Measurements from ENCODE around the gene ADGRB3. TPM values are rescaled to one million over a fixed set of nuclear protein-coding genes. Genes with fewer than 3 reads are reported as not detected.
"Not testable (repeated sequence)": the region's sequence is repeated elsewhere in the genome, so short reads cannot be mapped to it uniquely, and the experiment has no call there.

ADGRB3 gene
- total RNA-seq, 1 experiment from 2014 or later = 3.2 TPM

DNA sequence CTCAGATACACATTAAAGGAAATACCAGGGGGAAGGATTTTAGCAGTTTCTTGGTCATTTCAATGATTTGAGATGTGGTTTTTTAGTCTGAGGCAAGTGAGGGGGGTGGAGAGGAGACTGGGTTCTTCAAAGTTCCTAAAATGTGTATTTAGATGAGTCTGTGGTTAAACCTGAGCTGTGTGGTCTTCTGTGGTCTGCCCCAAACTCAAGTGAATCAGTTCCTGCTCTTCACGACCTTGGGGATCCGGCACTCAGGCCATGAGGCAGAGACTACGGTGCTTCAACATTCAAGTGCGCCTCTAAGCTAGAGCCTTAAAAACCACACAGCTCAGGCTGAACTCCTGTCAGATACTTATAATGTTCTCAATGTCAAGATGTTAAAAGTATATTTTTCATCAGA, 755.0 kb downstream of the ADGRB3 start:
- DNase-seq (ENCODE audit: extremely low read depth, low read depth) = no peak

DNA sequence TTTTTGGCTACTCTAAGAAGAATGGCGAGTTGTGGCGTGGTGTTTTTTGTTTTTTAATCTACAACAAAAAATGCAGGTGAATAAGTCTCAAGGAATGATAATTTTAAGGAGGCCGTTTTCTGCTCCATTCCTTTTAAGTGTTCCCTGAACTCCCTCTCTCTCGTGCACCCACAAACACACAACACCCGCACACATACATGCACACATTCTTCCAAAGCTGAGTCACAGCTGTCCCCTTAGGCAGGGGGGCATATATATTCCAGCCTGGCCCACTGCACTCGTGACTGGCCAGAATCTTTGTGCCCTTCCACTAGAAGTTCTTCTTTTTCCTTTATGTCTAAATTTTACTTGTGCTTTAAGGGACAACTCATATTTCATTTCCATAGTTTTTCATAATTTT, 756.0 kb downstream of the ADGRB3 start:
- no peak for DNase-seq (ENCODE audit: extremely low read depth, low read depth)

DNA sequence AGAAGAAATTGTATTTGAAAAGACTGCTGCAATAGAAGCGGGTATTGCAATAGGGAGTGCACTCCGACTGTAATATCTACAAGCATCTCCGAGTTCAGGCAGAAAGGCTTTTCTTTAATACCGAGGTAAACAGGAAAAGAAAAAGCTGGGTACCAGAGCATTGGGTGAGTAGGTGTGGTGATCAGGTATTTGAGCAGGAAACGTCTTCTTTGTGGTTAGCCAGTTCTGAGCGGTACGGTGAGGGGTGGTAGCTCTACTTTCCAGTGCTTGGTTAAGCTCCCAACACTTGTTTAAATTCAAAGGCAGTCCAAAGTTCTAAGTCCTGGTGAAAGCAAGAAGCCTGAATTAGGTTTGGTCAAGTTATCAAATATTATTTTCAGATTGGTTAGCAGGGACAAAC, 757.7 kb downstream of the ADGRB3 start:
- no peak for DNase-seq (ENCODE audit: extremely low read depth, low read depth)

DNA sequence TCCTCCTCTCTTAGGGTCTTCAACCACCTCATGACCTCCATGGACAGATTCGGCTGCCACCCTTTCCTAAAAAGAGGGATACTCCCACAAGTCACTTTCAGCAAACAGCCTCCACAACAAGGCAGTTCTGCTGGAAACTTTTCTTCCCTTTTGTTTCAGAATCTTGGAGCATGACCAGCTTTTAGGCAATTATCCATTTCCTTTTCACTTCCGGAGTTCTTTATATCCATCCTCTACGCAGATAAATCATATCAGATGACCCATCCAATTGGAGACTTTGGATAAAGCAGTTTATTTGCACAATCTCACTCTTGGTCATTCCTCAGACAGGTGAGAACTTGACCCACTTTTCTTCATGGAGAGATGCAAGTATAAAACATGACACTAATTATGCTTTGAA, 763.2 kb downstream of the ADGRB3 start:
- no peak for DNase-seq (ENCODE audit: extremely low read depth, low read depth)

DNA sequence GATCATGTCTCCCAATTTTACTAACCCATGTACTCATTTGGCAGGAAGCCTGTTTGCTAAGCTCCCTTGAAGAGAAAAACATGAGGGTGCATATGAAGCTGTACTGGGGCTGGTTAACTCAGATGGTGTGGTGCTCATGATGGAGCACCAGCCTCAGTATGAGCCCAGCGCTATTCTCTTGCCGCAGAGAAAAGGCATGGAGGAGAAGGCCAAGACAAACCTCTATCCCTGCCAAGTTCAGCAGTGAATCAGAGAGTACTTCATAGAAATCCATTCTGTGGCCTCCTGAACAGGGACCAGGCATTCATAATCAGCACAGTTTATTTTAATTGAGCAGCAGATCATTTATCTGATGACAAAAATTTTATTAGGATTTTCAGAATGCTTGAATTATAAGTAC, 763.6 kb downstream of the ADGRB3 start:
- no peak for DNase-seq (ENCODE audit: extremely low read depth, low read depth)

DNA sequence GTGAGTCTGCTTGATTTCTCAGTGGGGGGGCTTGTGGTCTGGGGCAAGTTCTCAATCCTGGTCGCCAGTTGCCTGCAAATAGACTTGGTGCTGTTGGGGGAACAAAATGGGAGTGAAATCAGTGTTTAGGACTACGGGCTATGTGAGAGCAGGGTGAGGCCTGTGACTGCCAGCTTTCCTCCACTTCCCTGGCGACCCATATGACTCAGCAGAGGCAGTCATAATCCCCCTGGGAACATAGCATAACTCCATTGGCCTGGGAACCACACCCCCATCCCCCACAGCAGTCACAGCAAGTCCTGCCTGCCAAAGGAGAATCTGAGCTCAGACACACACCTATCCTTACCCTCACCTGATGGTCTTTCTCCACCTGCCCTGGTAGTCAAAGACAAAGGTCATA, 773.8 kb downstream of the ADGRB3 start:
- no peak for DNase-seq (ENCODE audit: extremely low read depth, low read depth)

DNA sequence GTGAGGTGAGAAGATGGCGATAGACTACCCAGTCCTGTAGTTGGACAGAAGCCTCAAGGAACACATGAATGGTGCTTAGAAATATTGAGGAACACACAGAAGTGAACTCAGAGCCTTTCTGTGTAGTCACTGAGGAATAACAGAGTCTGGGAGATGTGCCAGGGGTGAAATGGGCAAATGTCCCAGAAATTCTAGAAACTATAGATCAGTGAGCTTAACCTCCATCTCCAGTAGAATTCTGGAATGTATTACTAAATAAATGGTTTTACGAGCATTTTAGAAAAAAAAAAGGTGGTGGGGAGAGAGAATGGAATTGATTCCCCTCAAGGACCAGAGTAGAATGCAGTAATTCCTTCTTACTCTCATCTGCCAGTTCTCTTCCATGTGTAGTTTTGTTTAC, 781.7 kb downstream of the ADGRB3 start:
- no peak for DNase-seq (ENCODE audit: extremely low read depth, low read depth)

DNA sequence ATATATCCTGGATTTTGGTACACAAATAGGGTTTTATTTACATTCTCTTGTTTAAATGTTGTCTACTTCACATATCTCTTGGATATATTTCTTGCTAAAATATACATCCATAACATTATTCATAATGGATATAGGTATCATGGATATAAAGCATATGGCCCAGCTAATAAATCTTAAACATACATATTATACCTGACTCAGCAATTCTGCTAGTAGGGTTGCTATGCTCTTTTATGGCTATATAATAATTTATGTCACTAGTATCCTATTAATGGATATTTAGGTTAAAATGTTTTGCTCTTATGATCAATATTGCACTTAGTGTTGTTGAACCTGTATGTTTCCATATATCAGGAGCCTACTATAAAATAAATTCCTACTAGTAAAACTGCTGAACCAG, 786.2 kb downstream of the ADGRB3 start:
- no peak for DNase-seq (ENCODE audit: extremely low read depth, low read depth)

DNA sequence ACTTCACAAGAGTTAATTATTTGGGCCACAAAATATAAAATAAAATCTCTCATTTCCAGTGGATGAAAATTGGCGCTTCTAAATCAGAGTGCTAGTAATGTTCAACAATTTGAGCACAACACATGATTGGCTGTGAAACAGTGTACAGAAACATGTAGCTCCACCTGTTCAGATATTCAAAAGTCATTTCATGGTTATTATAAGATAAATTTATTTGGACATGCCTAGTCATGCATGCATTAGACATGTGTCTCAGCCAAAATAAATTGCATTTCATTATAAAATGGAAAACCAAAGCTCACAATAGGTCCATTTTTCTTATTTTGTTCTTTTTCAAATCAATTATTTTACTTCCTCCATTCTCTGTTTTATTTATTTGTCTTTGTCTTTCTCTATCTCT, 786.9 kb downstream of the ADGRB3 start:
- no peak for DNase-seq (ENCODE audit: extremely low read depth, low read depth)

DNA sequence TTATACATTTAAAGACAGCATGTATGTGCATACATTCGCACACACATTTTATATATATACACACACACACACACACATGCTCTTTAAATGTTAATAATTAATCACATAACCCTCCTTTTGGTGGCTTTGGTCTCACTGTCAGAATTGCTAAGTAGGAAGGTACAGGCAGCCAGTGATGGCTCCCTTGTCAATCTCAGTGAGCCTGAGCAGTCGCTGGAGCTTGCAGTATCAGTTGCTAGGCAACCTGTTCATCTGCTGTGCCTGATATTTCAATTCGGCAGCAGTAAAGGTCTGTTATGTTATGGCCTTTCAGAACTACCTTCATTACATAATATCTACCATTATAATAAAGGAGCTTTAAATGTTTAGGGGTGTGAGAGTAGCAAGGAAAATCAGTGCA, 787.4 kb downstream of the ADGRB3 start:
- DNase-seq (ENCODE audit: extremely low read depth, low read depth) = no peak

DNA sequence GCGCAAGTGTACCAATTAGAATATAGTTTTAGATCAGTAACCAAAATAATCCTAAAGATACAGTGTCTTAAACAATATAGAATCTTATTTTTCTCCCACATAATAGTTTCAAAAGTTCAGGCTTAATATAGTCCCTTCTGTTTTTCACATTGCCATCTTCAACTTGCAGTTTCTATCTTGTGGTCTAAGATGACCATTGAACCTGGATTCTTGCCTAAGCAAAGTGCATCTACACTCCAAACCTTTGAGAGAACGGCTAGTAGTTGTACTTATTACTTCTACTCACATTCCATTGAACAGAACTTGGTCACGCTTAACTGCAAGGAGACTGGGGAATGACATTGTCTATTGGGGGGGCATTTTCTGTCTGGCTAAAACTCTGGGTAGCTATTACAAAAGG, 788.7 kb downstream of the ADGRB3 start:
- DNase-seq (ENCODE audit: extremely low read depth, low read depth) = no peak

DNA sequence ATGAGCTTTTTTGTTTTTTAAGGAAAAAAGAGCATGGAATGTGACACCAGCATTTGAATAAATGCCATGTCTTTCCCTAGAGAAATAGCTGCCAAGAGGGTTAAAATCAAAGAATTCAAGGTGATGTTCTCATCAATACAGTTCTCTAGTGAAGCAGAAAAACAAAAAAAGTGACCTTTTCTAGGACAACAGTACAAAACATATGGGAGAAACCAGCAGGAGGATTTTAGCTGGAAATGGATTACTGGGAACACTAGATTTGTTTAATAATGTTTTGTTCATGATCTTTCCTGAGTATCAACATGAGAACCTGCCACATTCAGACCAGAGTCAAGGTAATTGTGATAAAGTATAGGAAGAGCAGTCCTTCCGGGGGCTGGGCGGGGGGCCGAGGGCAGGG, 789.5 kb downstream of the ADGRB3 start:
- no peak for DNase-seq (ENCODE audit: extremely low read depth, low read depth)

DNA sequence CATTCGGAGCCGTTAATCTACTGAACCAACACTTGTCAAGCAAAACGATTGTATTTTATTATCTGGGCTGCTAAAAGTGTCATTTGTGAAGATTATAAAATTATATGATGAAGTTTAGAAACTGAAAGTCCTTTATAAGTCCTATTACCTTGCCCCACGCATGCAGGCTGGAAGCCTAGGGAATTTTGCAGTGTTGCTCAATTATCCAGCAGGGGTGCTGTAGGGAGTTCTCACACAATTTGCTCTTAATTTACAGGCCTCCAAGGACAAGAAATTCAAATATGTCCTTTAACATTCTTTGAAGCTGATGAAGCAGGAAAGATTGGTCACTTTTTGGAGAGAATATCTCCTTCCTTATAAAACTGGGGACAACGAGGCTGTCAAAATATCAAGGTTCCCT, 792.8 kb downstream of the ADGRB3 start:
- DNase-seq (ENCODE audit: extremely low read depth, low read depth) = no peak

DNA sequence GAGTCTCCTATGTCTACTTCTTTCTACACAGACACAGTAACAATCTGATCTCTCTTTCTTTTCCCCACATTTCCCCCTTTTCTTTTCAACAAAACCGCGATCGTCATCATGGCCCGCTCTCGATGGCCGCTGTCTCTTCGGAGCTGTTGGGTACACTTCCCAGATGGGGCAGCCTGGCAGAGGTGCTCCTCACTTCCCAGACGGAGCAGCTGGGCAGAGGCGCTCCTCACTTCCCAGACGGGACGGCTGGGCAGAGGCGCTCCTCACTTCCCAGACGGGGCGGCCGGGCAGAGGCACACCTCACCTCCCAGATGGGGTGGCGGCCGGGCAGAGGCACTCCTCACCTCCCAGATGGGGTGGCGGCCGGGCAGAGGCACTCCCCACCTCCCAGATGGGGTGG, 797.1 kb downstream of the ADGRB3 start:
- not testable (repeated sequence) for DNase-seq (ENCODE audit: extremely low read depth, low read depth)

DNA sequence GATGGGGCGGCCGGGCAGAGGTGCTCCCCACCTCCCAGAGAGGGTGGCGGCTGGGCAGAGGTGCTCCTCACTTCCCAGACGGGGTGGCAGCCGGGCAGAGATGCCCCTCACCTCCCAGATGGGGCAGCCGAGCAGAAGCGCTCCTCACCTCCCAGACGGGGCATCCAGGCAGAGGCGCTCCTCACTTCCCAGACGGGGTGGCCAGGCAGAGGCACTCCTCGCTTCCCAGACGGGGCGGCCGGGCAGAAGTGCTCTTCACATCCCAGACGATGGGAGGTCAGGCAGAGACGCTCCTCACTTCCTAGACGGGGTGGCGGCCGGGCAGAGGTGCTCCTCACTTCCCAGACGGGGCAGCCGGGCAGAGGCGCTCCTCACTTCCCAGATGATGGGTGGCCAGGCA, 798.0 kb downstream of the ADGRB3 start:
- DNase-seq (ENCODE audit: extremely low read depth, low read depth) = not testable (repeated sequence)

DNA sequence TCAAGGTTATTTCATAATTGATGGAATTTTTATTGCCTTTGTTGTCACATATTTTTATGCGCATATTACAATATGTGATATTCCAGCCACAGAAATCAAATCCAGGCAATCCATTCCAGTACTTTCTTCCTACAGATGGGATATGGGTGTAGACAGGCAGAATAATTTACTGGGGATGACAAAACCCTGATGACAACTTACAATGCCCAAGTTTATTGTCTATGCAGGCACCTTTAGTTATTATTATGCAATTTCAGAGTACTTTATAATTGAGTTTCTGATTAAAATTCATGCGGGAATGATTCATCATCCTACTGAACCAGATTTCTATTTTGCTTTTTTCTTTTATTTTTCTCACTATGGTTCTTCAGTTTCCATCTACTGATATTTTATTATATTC, 803.0 kb downstream of the ADGRB3 start:
- DNase-seq (ENCODE audit: extremely low read depth, low read depth) = no peak

Small RNA genes within 50 kb of the gene (small RNA-seq; reads per million reads assigned to genes)
- 0 reads per million in 2 experiments for gene AL606923.1
